Esophagus muscularis mucosa (tissue), 3 donors: Measurements from ENCODE around the gene AUNIP.

Source experiments
- POLR2A ChIP-seq: fragments of 450-650 bp; IDR thresholded peaks from one replicate; pipeline ENCODE4 v1.6.1; 2017; ENCODE audit warnings: antibody characterized with exemption, moderate library complexity, mild to moderate bottlenecking, low read depth
- POLR2AphosphoS5 ChIP-seq, 2 donors: sonication (generic); formaldehyde crosslinking; IDR thresholded peaks; one replicate each; pipeline ENCODE4 v1.6.1; 2017; ENCODE audit warnings: antibody characterized with exemption in 2 of 2
- TF ChIP-seq, protein P1 (sequence below), 3 experiments: fragments of 200-600 bp in 2 of 3; fragments of 450-650 bp in 1 of 3; sonication (generic) in 2 of 3; IDR thresholded peaks; one replicate each; pipeline ENCODE4 v1.5.1; 2017 to 2019; ENCODE audit warnings: antibody characterized with exemption in 3 of 3, mild to moderate bottlenecking in 2 of 3, moderate library complexity in 1 of 3

DNA sequence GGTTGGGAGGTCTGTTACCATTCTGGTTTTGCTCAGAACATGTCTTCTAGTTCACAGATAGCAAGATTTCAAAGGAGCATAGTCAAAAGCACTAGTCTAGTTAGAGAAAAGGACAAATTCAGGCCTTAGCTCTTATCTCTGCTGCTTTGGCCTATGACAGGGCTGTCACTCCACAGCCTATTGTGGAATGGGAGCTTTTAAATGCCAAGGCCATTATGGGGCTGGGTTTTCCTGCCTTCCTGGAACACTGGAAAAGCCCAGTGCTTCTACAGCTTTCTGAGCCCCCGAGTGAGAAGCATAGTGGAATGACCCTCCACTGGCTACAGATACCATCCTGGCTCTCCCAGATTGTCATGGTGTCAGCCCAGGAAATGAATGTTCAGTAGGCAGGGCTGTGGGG is 30.2 kb downstream of the AUNIP start:
- TF ChIP-seq, protein P1, sequence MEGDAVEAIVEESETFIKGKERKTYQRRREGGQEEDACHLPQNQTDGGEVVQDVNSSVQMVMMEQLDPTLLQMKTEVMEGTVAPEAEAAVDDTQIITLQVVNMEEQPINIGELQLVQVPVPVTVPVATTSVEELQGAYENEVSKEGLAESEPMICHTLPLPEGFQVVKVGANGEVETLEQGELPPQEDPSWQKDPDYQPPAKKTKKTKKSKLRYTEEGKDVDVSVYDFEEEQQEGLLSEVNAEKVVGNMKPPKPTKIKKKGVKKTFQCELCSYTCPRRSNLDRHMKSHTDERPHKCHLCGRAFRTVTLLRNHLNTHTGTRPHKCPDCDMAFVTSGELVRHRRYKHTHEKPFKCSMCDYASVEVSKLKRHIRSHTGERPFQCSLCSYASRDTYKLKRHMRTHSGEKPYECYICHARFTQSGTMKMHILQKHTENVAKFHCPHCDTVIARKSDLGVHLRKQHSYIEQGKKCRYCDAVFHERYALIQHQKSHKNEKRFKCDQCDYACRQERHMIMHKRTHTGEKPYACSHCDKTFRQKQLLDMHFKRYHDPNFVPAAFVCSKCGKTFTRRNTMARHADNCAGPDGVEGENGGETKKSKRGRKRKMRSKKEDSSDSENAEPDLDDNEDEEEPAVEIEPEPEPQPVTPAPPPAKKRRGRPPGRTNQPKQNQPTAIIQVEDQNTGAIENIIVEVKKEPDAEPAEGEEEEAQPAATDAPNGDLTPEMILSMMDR (IDR thresholded peaks at IDR 0.05): no peak
- TF ChIP-seq POLR2A (no peak), POLR2AphosphoS5 (IDR thresholded peaks at IDR 0.05) (no peak)
